Gastroesophageal sphincter (tissue), 3 donors: ENCODE measurements around the gene MIPOL1.

ENCODE experiments used
- CTCF ChIP-seq, 4 experiments: fragments of 200-600 bp in 2 of 4; fragments of 450-650 bp in 2 of 4; sonication (generic) in 1 of 4; IDR thresholded peaks; one replicate each; pipeline ENCODE4 v1.5.1; 2017 to 2019; ENCODE audit warnings: antibody characterized with exemption in 4 of 4, mild to moderate bottlenecking in 2 of 4, moderate library complexity in 2 of 4
- EP300 ChIP-seq: sonication (generic); formaldehyde crosslinking; IDR thresholded peaks from one replicate; pipeline ENCODE4 v1.6.1; 2017; ENCODE audit warnings: antibody characterized with exemption, mild to moderate bottlenecking
- POLR2A ChIP-seq, 2 donors: fragments of 450-650 bp; IDR thresholded peaks; one replicate each; pipeline ENCODE4 v1.6.1; 2017; ENCODE audit warnings: antibody characterized with exemption in 2 of 2, mild to moderate bottlenecking in 2 of 2, moderate library complexity in 1 of 2

GRCh38 chr14:37247791-37248461 lies 50.2 kb downstream of the MIPOL1 start:
- TF ChIP-seq EP300 (no peak), POLR2A (IDR thresholded peaks at IDR 0.05) (no peak), CTCF (IDR thresholded peaks at IDR 0.05) (no peak)
